OCI-LY3 (cell line): ENCODE results near the gene RFX4.

ENCODE experiments used
- CTCF ChIP-seq: fragments of 200-600, 300-600 bp; sonication (generic); IDR thresholded peaks from 2 replicates; pipeline ENCODE4 v1.5.1; 2014; ENCODE audit warnings: antibody characterized with exemption, low read length, low read depth
- EZH2phosphoT487 ChIP-seq: fragments of 200-600 bp; shearing (Covaris generic); IDR thresholded peaks from 2 replicates; pipeline ENCODE4 v1.6.1; 2018; ENCODE audit warnings: antibody characterized with exemption, mixed run types, low read depth

GRCh38 chr12:106722837-106723236 lies 140.0 kb downstream of the RFX4 start:
- no peak; the same call in 1 of the 2 replicates for TF ChIP-seq CTCF
- no peak for TF ChIP-seq EZH2phosphoT487
